GM19438 (cell line): ENCODE measurements around the gene CSF2RB.
"Not testable (repeated sequence)": the region's sequence is repeated elsewhere in the genome, so short reads cannot be mapped to it uniquely, and the experiment has no call there.

Experiments
- ATAC-seq: cut with Tn5 transposase; IDR thresholded peaks from one replicate; pipeline ENCODE4 v1.9.1; 2021; ENCODE audit warnings: low read depth; ENCODE audit not compliant: unreplicated experiment

The CSF2RB gene

GRCh38 chr22:36961626-36962025, 48.2 kb downstream of the CSF2RB start:
- no peak for ATAC-seq

- ATAC-seq: no peak
Observed at GRCh38 chr22:36963302-36963701, 49.9 kb downstream of the CSF2RB start.

GRCh38 chr22:36964106-36964505, 50.7 kb downstream of the CSF2RB start:
- no peak for ATAC-seq

GRCh38 chr22:36965696-36966095, 52.3 kb downstream of the CSF2RB start:
- no peak for ATAC-seq

GRCh38 chr22:36966851-36967540, 53.6 kb downstream of the CSF2RB start:
- ATAC-seq: no peak

GRCh38 chr22:36968249-36968964, 55.0 kb downstream of the CSF2RB start:
- no peak for ATAC-seq

- ATAC-seq: no peak
Observed at GRCh38 chr22:36971341-36972125, 58.1 kb downstream of the CSF2RB start.

- ATAC-seq: no peak
Observed at GRCh38 chr22:36976606-36977005, 63.2 kb downstream of the CSF2RB start.

- no peak for ATAC-seq
Observed at GRCh38 chr22:36977401-36977861, 64.0 kb downstream of the CSF2RB start.

GRCh38 chr22:36977947-36978660, 64.7 kb downstream of the CSF2RB start:
- no peak for ATAC-seq

GRCh38 chr22:36979016-36979910, 65.8 kb downstream of the CSF2RB start:
- no peak for ATAC-seq

GRCh38 chr22:36981247-36981775, 67.9 kb downstream of the CSF2RB start:
- ATAC-seq: no peak

- no peak for ATAC-seq
Observed at GRCh38 chr22:36982136-36982535, 68.7 kb downstream of the CSF2RB start.

- ATAC-seq: no peak
Observed at GRCh38 chr22:36985211-36985889, 71.9 kb downstream of the CSF2RB start.

GRCh38 chr22:36986242-36986821, 72.9 kb downstream of the CSF2RB start:
- ATAC-seq: no peak

GRCh38 chr22:36988075-36988832, 74.8 kb downstream of the CSF2RB start:
- no peak for ATAC-seq

GRCh38 chr22:36989012-36989411, 75.6 kb downstream of the CSF2RB start:
- not testable (repeated sequence) for ATAC-seq
